ENCODE results near the gene RSL1D1. TPM values are rescaled to one million over a fixed set of nuclear protein-coding genes. Genes with fewer than 3 reads are reported as not detected.

Gene RSL1D1
- total RNA-seq, 2 donors from 2014 or later: 89.5 to 99.3 TPM

DNA sequence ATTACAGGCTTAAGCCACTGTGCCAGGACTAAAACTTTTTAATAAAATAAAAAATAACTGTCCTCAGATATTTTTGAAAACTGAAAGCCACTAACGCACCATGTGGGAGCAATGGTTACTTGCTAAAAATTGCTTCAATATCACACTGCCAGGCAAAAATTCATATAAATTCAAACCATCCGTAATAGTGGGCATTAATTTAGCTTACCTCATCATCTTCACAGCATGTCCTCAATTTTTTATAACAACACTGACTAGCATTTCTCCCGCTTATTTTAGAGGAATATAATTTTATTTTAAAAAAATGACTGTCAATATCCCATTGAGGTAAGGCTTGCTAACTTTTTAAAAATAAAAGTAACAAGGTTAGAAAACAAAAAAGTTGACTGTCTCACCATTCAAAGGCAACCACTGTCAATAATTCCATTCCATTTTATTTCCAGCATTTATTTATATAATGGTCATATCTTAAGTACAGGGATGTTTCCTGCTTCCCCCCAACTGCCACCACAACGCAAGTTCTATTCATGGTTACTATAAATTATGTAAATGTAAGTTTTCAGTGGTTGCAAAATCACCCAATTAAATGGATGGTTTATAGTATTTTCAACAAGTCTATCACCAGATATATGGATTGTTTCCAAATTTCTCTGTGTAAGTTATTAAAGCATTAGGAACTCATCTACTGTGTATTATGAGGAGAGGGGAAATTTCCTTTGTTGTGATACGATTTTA is 39.1 kb upstream of the RSL1D1 start:
- Histone ChIP-seq H3K4me1 (no peaks in the 10 kb centered on the region), H3K4me3 (no peak overlapping the region), H3K36me3 (peaks cover 14% of the 10 kb centered on the region), H3K9ac (ENCODE audit: low read depth in 2 of 2, low read length in 2 of 2) (no peak overlapping the region), H3K27ac (no peak overlapping the region), H3K9me3 (no peaks in the 10 kb centered on the region), H3K27me3 (no peaks in the 10 kb centered on the region)
- TF ChIP-seq, protein P1, sequence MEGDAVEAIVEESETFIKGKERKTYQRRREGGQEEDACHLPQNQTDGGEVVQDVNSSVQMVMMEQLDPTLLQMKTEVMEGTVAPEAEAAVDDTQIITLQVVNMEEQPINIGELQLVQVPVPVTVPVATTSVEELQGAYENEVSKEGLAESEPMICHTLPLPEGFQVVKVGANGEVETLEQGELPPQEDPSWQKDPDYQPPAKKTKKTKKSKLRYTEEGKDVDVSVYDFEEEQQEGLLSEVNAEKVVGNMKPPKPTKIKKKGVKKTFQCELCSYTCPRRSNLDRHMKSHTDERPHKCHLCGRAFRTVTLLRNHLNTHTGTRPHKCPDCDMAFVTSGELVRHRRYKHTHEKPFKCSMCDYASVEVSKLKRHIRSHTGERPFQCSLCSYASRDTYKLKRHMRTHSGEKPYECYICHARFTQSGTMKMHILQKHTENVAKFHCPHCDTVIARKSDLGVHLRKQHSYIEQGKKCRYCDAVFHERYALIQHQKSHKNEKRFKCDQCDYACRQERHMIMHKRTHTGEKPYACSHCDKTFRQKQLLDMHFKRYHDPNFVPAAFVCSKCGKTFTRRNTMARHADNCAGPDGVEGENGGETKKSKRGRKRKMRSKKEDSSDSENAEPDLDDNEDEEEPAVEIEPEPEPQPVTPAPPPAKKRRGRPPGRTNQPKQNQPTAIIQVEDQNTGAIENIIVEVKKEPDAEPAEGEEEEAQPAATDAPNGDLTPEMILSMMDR (IDR thresholded peaks at IDR 0.05): no peak
- DNase-seq: no peak
- intact Hi-C loops (cut with DNase I): no loop called here

DNA sequence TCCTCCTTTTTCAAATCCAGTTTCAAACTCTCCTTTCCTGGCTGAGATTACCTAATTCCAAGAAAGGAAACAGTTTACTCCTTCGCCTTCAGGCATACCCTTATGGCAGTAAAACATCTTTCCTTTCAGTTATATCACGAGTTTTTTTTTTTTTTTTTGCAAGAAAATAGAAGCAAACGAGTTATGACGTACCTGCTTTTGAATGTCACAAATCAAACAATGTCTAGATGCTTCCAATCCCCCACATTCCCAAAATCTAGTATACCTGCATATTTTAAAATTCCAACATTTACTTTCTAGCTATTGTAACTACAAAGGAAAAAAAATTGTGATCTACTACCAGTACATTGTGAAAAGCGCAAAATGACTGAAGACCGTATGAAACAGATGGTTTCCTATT is 35.5 kb upstream of the RSL1D1 start:
- no peak overlapping the region for H3K27ac ChIP-seq
- no peaks in the 10 kb centered on the region for H3K9me3 ChIP-seq
- peaks cover 31% of the 10 kb centered on the region for H3K36me3 ChIP-seq
- H3K27me3 ChIP-seq: no peaks in the 10 kb centered on the region
- intact Hi-C loops (cut with DNase I): no loop called here
- no peaks in the 10 kb centered on the region for H3K4me1 ChIP-seq
- TF ChIP-seq, protein P1 (IDR thresholded peaks at IDR 0.05): no peak
- no peak for DNase-seq
- H3K9ac ChIP-seq (ENCODE audit: low read depth in 2 of 2, low read length in 2 of 2): no peak overlapping the region
- no peak overlapping the region for H3K4me3 ChIP-seq

DNA sequence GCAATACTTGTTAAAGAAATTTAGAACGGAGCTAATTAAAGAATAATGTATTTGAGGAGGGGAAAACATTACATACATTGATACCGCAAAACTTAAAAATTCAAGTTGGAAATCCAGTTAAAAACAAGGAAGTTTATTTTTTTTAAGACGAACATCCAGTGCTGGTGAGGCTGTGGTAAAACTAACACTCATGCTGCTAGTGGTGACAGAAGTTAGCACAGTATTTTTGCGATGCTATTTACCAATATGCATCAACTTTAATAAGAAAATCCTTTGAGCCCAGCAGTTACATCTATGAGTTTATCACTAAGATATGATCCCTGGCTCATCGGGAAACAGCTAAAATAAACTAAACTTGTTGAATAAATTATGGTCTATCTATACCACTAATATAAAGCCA is 32.7 kb upstream of the RSL1D1 start:
- TF ChIP-seq, protein P1 (IDR thresholded peaks at IDR 0.05): no peak
- H3K27me3 ChIP-seq: no peaks in the 10 kb centered on the region
- intact Hi-C loops (cut with DNase I): no loop called here
- DNase-seq: no peak
- H3K9ac ChIP-seq (ENCODE audit: low read depth in 2 of 2, low read length in 2 of 2): no peak overlapping the region
- peaks cover 31% of the 10 kb centered on the region for H3K36me3 ChIP-seq
- no peaks in the 10 kb centered on the region for H3K9me3 ChIP-seq
- no peaks in the 10 kb centered on the region for H3K4me1 ChIP-seq
- H3K27ac ChIP-seq: no peak overlapping the region
- no peak overlapping the region for H3K4me3 ChIP-seq

DNA sequence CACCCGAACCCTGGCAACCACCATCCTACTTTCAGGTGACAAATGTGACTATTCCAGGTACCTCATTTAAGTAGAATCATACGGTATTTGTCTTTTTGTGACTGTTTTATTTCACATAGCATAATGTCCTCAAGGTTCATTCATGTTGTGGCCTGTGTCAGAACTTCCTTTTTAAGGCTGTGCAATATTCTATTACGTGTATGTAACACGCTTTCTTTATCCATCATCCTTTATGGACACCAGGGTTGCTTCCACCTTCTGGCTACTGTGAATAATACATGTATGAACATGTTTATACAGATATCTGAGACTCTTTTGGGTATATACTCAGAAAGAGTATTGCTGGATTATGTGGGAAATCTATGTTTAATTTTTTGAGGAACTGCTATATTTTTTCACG is 28.7 kb upstream of the RSL1D1 start:
- Histone ChIP-seq H3K4me3 (no peak overlapping the region), H3K9ac (ENCODE audit: low read depth in 2 of 2, low read length in 2 of 2) (no peak overlapping the region), H3K4me1 (no peaks in the 10 kb centered on the region), H3K27ac (no peak overlapping the region), H3K36me3 (peaks cover 25% of the 10 kb centered on the region), H3K9me3 (no peaks in the 10 kb centered on the region), H3K27me3 (no peaks in the 10 kb centered on the region)
- no peak for DNase-seq
- intact Hi-C loops (cut with DNase I): no loop called here
- TF ChIP-seq, protein P1 (IDR thresholded peaks at IDR 0.05): no peak

DNA sequence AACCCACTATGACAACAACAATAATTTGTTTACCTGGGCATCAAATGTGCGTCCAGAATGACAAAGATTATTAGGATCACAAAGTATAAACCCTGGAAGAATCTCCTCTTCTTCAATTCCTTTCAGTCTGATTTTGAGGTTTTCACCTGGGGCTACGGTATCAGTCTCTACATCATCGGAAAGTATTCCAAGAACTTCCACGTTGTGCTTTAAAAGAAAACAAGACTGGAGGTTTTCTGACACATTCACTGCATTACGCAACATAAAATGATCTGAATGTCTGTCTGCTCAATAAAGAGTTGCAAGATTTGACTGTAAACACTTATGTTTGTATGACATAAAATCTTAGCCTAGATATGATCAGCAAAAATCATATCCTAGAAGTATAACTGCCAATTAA is 26.0 kb upstream of the RSL1D1 start:
- TF ChIP-seq, protein P1 (IDR thresholded peaks at IDR 0.05): no peak
- Histone ChIP-seq H3K36me3 (peaks cover 9% of the 10 kb centered on the region), H3K9ac (ENCODE audit: low read depth in 2 of 2, low read length in 2 of 2) (no peak overlapping the region), H3K27ac (no peak overlapping the region), H3K9me3 (no peaks in the 10 kb centered on the region), H3K27me3 (no peaks in the 10 kb centered on the region), H3K4me3 (no peak overlapping the region), H3K4me1 (no peaks in the 10 kb centered on the region)
- no peak for DNase-seq
- intact Hi-C loops (cut with DNase I): no loop called here
